GM23338 (cell line): ENCODE data around the gene ARRB1. TPM values are rescaled to one million over a fixed set of nuclear protein-coding genes. Genes with fewer than 3 reads are reported as not detected.

Experiments used
- ATAC-seq: fragments of 200-7000 bp; cut with Tn5 transposase; 3 replicates; pipeline ENCODE4 v1.9.1; 2020
- DNase-seq: peaks from one replicate; pipeline ENCODE4 v3.0.0-alpha.2; 2015; ENCODE audit warnings: low spot score
- H2AFZ ChIP-seq: fragments of 200-600 bp; sonication (generic); 2 replicates; pipeline ENCODE4 v1.8.0; 2016; ENCODE audit warnings: antibody characterized with exemption, mild to moderate bottlenecking, moderate library complexity
- H3F3A ChIP-seq: fragments of 200-600 bp; sonication (generic); replicated peaks from 2 replicates; pipeline ENCODE4 v1.8.0; 2017; ENCODE audit warnings: antibody characterized with exemption, mixed run types, low read depth
- H3K27ac ChIP-seq: fragments of 200-600 bp; sonication (generic); 2 replicates; pipeline ENCODE4 v1.6.1; 2016; ENCODE audit warnings: low read depth
- H3K27me3 ChIP-seq: fragments of 200-600 bp; sonication (generic); 2 replicates; pipeline ENCODE4 v1.8.0; 2016; ENCODE audit warnings: mild to moderate bottlenecking, mixed run types, moderate library complexity; ENCODE audit not compliant: insufficient read depth
- H3K36me3 ChIP-seq: fragments of 200-600 bp; sonication (generic); 2 replicates; pipeline ENCODE4 v1.8.0; 2016; ENCODE audit warnings: mild to moderate bottlenecking; ENCODE audit not compliant: insufficient read depth
- H3K4me1 ChIP-seq: fragments of 200-600 bp; sonication (generic); 2 replicates; pipeline ENCODE4 v1.8.0; 2016; ENCODE audit warnings: mild to moderate bottlenecking, moderate library complexity; ENCODE audit not compliant: insufficient read depth
- H3K4me2 ChIP-seq: fragments of 200-600 bp; sonication (generic); 2 replicates; pipeline ENCODE4 v1.7.1; 2017; ENCODE audit warnings: mixed run types
- H3K4me3 ChIP-seq: fragments of 200-600 bp; sonication (generic); 2 replicates; pipeline ENCODE4 v1.6.1; 2016; ENCODE audit warnings: mixed run types
- H3K79me2 ChIP-seq: fragments of 200-600 bp; sonication (generic); replicated peaks from 2 replicates; pipeline ENCODE4 v1.8.0; 2017; ENCODE audit warnings: mild to moderate bottlenecking; ENCODE audit not compliant: insufficient read depth
- H3K9me2 ChIP-seq: fragments of 200-600 bp; sonication (generic); 2 replicates; pipeline ENCODE4 v1.8.0; 2017; ENCODE audit not compliant: insufficient read depth
- H4K20me1 ChIP-seq: fragments of 200-600 bp; sonication (generic); replicated peaks from 2 replicates; pipeline ENCODE4 v1.8.0; 2017; ENCODE audit warnings: mild to moderate bottlenecking; ENCODE audit not compliant: insufficient read depth
- H3K27ac Mint-ChIP-seq: 2 replicates; pipeline ENCODE4 v1.8.0; 2020; ENCODE audit warnings: inconsistent platforms, mild to moderate bottlenecking, moderate library complexity, mixed read lengths
- H3K27me3 Mint-ChIP-seq: 3 replicates; pipeline ENCODE4 v1.8.0; 2022; ENCODE audit warnings: low read depth, mild to moderate bottlenecking, moderate library complexity, mixed read lengths, inconsistent platforms; ENCODE audit not compliant: insufficient read depth, poor library complexity
- H3K36me3 Mint-ChIP-seq: 3 replicates; pipeline ENCODE4 v1.8.0; 2021; ENCODE audit warnings: low read depth, mild to moderate bottlenecking, inconsistent platforms, moderate library complexity, mixed read lengths
- H3K4me1 Mint-ChIP-seq: 3 replicates; pipeline ENCODE4 v1.8.0; 2020; ENCODE audit warnings: mild to moderate bottlenecking, inconsistent platforms, mixed read lengths
- H3K4me3 Mint-ChIP-seq: 3 replicates; pipeline ENCODE4 v1.8.0; 2021; ENCODE audit warnings: moderate library complexity, mild to moderate bottlenecking, inconsistent platforms, mixed read lengths
- H3K9me3 Mint-ChIP-seq: 3 replicates; pipeline ENCODE4 v1.8.0; 2020; ENCODE audit warnings: moderate library complexity, mild to moderate bottlenecking, inconsistent platforms, mixed read lengths
- CREB1 ChIP-seq: fragments of 250-450 bp; sonication (Bioruptor Pico); IDR thresholded peaks from 2 replicates; pipeline ENCODE4 v1.5.0; 2020; ENCODE audit warnings: low read depth, mild to moderate bottlenecking, moderate library complexity
- EZH2 ChIP-seq: fragments of 200-600 bp; sonication (generic); IDR thresholded peaks from one replicate; pipeline ENCODE4 v1.8.0; 2017; ENCODE audit warnings: antibody characterized with exemption, mild to moderate bottlenecking, low read depth; ENCODE audit not compliant: unreplicated experiment
- EZH2phosphoT487 ChIP-seq: fragments of 200-600 bp; sonication (generic); IDR thresholded peaks from one replicate; pipeline ENCODE4 v1.8.1; 2018; ENCODE audit warnings: antibody characterized with exemption; ENCODE audit not compliant: unreplicated experiment
- JUNB ChIP-seq: IDR thresholded peaks from one replicate; pipeline ENCODE4 v1.6.1; 2016; ENCODE audit warnings: antibody characterized with exemption; ENCODE audit not compliant: unreplicated experiment
- NANOG ChIP-seq: IDR thresholded peaks from 2 replicates; pipeline ENCODE4 v1.6.1; 2016; ENCODE audit warnings: antibody characterized with exemption, borderline replicate concordance
- POLR2AphosphoS5 ChIP-seq: IDR thresholded peaks from 2 replicates; pipeline ENCODE4 v1.6.1; 2016; ENCODE audit warnings: antibody characterized with exemption, low read depth
- STAT1 ChIP-seq: IDR thresholded peaks from one replicate; pipeline ENCODE4 v1.6.1; 2016; ENCODE audit warnings: antibody characterized with exemption; ENCODE audit not compliant: unreplicated experiment
- ZNF114 ChIP-seq: fragments of 250-450 bp; sonication (Bioruptor Pico); IDR thresholded peaks from 2 replicates; pipeline ENCODE4 v1.5.0; 2020; ENCODE audit warnings: mild to moderate bottlenecking, moderate library complexity
- ZNF331 ChIP-seq: fragments of 250-450 bp; sonication (Bioruptor Pico); IDR thresholded peaks from 2 replicates; pipeline ENCODE4 v1.5.0; 2020; ENCODE audit warnings: low read depth, mild to moderate bottlenecking, moderate library complexity
- polyA plus RNA-seq: library from polyadenylated mRNA; unstranded; fragments of >200 nt; fragmentation: Nextera tagmentation; extraction: Ambion mirVana; gene quantifications from 2 replicates; pipeline ENCODE4 v1.2.1, GENCODE V29; 2016
- total RNA-seq: library from RNA; depleted of rRNA; stranded (reverse); fragments of >200 nt; shearing (Covaris generic); gene quantifications from 2 replicates; pipeline ENCODE4 v1.2.3, GENCODE V29; 2014
- TF ChIP-seq, protein P1 (sequence below): IDR thresholded peaks from one replicate; pipeline ENCODE4 v1.6.1; 2018; ENCODE audit warnings: antibody characterized with exemption; ENCODE audit not compliant: unreplicated experiment
- TF ChIP-seq, protein P2 (sequence below), 2 experiments: fragments of 200-600 bp in 1 of 2; sonication (generic) in 1 of 2; conservative IDR thresholded peaks; 2 replicates each; pipeline versions ENCODE4 v1.5.1 to v1.6.1; 2016 to 2017; ENCODE audit warnings: antibody characterized with exemption in 2 of 2, low read depth in 2 of 2, mild to moderate bottlenecking in 2 of 2, moderate library complexity in 1 of 2

Gene ARRB1
- total and polyA plus RNA-seq, 2 experiments from 2014 or later = 6.3 to 11.1 TPM

DNA sequence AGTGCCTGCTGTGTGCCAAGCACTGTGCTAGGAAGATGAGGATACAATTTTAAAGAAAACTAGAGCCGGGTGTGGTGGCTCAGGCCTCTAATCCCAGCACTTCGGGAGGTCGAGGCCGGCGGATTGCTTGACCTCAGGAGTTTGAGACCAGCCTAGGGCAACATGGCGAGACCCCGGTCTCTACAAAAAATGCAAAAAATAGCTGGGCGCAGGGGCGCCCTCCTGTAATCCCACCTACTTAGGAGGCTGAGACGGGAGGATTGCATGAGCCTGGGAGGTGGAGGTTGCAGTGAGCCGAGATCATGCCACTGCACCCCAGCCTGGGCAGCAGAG lies 102.6 kb downstream of the ARRB1 start:
- Histone ChIP-seq H3K79me2 (no peaks in the 10 kb centered on the region), H3K27me3 (peaks cover 15% of the 10 kb centered on the region), H3K4me1 (no peaks in the 10 kb centered on the region), H4K20me1 (no peaks in the 10 kb centered on the region), H3K4me3 (no peak overlapping the region), H2AFZ (no peak overlapping the region), H3K27ac (no peak overlapping the region), H3F3A (no peaks in the 10 kb centered on the region), H3K36me3 (no peaks in the 10 kb centered on the region), H3K4me2 (no peak overlapping the region), H3K9me2 (0 out of 2 replicates have a peak, but pooled peaks cover 2% of the 10 kb centered on the region)
- Mint-ChIP-seq H3K27me3 (peaks cover 17% of the 10 kb centered on the region), H3K4me3 (no peak overlapping the region), H3K27ac (no peak overlapping the region), H3K9me3 (peaks cover 15% of the 10 kb centered on the region), H3K4me1 (no peaks in the 10 kb centered on the region), H3K36me3 (no peaks in the 10 kb centered on the region)
- ATAC-seq (no peak), DNase-seq (no peak)
- TF ChIP-seq, protein P1, sequence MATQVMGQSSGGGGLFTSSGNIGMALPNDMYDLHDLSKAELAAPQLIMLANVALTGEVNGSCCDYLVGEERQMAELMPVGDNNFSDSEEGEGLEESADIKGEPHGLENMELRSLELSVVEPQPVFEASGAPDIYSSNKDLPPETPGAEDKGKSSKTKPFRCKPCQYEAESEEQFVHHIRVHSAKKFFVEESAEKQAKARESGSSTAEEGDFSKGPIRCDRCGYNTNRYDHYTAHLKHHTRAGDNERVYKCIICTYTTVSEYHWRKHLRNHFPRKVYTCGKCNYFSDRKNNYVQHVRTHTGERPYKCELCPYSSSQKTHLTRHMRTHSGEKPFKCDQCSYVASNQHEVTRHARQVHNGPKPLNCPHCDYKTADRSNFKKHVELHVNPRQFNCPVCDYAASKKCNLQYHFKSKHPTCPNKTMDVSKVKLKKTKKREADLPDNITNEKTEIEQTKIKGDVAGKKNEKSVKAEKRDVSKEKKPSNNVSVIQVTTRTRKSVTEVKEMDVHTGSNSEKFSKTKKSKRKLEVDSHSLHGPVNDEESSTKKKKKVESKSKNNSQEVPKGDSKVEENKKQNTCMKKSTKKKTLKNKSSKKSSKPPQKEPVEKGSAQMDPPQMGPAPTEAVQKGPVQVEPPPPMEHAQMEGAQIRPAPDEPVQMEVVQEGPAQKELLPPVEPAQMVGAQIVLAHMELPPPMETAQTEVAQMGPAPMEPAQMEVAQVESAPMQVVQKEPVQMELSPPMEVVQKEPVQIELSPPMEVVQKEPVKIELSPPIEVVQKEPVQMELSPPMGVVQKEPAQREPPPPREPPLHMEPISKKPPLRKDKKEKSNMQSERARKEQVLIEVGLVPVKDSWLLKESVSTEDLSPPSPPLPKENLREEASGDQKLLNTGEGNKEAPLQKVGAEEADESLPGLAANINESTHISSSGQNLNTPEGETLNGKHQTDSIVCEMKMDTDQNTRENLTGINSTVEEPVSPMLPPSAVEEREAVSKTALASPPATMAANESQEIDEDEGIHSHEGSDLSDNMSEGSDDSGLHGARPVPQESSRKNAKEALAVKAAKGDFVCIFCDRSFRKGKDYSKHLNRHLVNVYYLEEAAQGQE = no peak
- TF ChIP-seq ZNF114 (CRISPR knock-in tag) (no peak), EZH2 (no peak)

DNA sequence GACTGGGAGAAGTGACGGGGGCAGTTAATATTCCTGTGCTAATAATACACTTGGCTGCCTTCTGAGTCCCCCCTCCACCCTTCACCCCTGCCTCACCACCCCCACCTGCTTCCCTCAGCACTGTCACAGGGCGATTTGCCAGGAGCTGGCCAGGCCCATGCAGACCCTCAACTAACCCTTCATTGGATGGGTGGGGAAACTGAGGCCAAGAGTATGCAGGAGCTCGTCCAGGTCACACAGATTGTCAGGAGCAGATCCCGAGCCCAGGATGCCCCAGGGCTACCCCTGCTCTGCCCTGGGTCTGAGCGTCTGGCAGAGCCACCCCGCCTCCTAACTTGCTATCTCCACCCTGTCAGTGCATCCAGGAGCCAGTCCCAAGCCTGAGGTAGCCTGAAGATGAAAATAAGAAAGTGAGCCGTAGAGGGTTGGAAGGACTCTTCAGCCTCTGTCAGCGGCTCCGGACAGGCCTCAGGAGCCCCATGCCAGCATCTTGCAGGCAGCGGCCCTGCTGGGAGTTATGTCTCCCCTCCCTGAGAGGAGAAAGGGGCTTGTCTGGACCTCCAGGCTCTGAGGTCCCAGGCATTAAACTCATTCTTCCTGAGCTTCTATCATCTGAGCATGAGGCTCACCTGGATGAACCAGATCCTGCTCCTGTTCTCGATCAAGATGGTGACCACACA lies 104.7 kb downstream of the ARRB1 start:
- no peaks in the 10 kb centered on the region; the same call in 2 of the 3 replicates for H3K9me3 Mint-ChIP-seq
- no peaks in the 10 kb centered on the region for H3K4me1 ChIP-seq
- no peaks in the 10 kb centered on the region for H3F3A ChIP-seq
- H3K27ac Mint-ChIP-seq = no peak overlapping the region
- no peak overlapping the region for H3K27ac ChIP-seq
- no peak overlapping the region for H3K4me2 ChIP-seq
- no peaks in the 10 kb centered on the region for H3K36me3 Mint-ChIP-seq
- no peak for TF ChIP-seq STAT1
- no peak for TF ChIP-seq CREB1
- no peak for TF ChIP-seq ZNF114 (CRISPR knock-in tag)
- TF ChIP-seq NANOG = no peak
- TF ChIP-seq ZNF331 (CRISPR knock-in tag) = no peak
- TF ChIP-seq EZH2phosphoT487 = no peak
- TF ChIP-seq, protein P2, sequence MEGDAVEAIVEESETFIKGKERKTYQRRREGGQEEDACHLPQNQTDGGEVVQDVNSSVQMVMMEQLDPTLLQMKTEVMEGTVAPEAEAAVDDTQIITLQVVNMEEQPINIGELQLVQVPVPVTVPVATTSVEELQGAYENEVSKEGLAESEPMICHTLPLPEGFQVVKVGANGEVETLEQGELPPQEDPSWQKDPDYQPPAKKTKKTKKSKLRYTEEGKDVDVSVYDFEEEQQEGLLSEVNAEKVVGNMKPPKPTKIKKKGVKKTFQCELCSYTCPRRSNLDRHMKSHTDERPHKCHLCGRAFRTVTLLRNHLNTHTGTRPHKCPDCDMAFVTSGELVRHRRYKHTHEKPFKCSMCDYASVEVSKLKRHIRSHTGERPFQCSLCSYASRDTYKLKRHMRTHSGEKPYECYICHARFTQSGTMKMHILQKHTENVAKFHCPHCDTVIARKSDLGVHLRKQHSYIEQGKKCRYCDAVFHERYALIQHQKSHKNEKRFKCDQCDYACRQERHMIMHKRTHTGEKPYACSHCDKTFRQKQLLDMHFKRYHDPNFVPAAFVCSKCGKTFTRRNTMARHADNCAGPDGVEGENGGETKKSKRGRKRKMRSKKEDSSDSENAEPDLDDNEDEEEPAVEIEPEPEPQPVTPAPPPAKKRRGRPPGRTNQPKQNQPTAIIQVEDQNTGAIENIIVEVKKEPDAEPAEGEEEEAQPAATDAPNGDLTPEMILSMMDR (conservative IDR thresholded peaks at IDR 0.05; ENCODE audit: low read depth in 2 of 2) = no peak
- TF ChIP-seq, protein P1 = no peak
- no peak for TF ChIP-seq POLR2AphosphoS5
- no peak for TF ChIP-seq JUNB
- H4K20me1 ChIP-seq = no peaks in the 10 kb centered on the region
- peaks cover 5% of the 10 kb centered on the region; the same call in 2 of the 3 replicates for H3K4me1 Mint-ChIP-seq
- no peak overlapping the region for H3K4me3 ChIP-seq
- ATAC-seq (no peak), DNase-seq (no peak)
- no peaks in the 10 kb centered on the region for H3K79me2 ChIP-seq
- H3K27me3 Mint-ChIP-seq = peaks cover 37% of the 10 kb centered on the region
- H3K4me3 Mint-ChIP-seq = no peak overlapping the region
- no peak overlapping the region for H2AFZ ChIP-seq
- H3K9me2 ChIP-seq = 0 out of 2 replicates have a peak, but pooled peaks cover 2% of the 10 kb centered on the region
- H3K36me3 ChIP-seq = no peaks in the 10 kb centered on the region
- H3K27me3 ChIP-seq = peaks cover 36% of the 10 kb centered on the region
